ENCODE results near the gene TSPAN15. TPM values are rescaled to one million over a fixed set of nuclear protein-coding genes. Genes with fewer than 3 reads are reported as not detected.

The TSPAN15 gene
- total RNA-seq, 3 donors from 2014 or later (not counting 1 experiment from before 2014, with no cell fraction given) = 1.3 to 3.9 (median 2.1) TPM

- no peak overlapping the region for H3K27ac ChIP-seq (ENCODE audit: low read length)
- H3K27me3 Mint-ChIP-seq (ENCODE audit: low read depth in 2 of 2) = peaks cover 6% of the 10 kb centered on the region in 2 donors
- no peak for ATAC-seq
- DNase-seq = no peak
- no peaks in the 10 kb centered on the region for H3K36me3 ChIP-seq (ENCODE audit: control insufficient read depth, insufficient read depth, low read length)
- H3K4me3 Mint-ChIP-seq = no peak overlapping the region
- no peak overlapping the region for H3K4me3 ChIP-seq (ENCODE audit: low read length)
- H3K9me3 ChIP-seq (ENCODE audit: control insufficient read depth, insufficient read depth, low read length) = no peaks in the 10 kb centered on the region
- H3K9me3 Mint-ChIP-seq = no peaks in the 10 kb centered on the region
- intact Hi-C loops (cut with micrococcal nuclease) = no loop called here
- H3K4me1 ChIP-seq (ENCODE audit: control insufficient read depth, insufficient read depth, low read length) = peaks cover 2% of the 10 kb centered on the region
- no peaks in the 10 kb centered on the region for H3K4me1 Mint-ChIP-seq
- no peaks in the 10 kb centered on the region for H3K36me3 Mint-ChIP-seq
- 25% methylated on average over 1 of the region's 1 CpG for WGBS (ENCODE audit: insufficient coverage)
- no peaks in the 10 kb centered on the region for H3K27me3 ChIP-seq (ENCODE audit: control insufficient read depth, insufficient read depth, low read length)
- no peak overlapping the region for H3K27ac Mint-ChIP-seq
- no peak for TF ChIP-seq CTCF (IDR thresholded peaks at IDR 0.05)
Observed at GRCh38 chr10:69480068-69480412, 28.8 kb downstream of the TSPAN15 start.

GRCh38 chr10:69481305-69481704 lies 30.0 kb downstream of the TSPAN15 start:
- Histone ChIP-seq H3K4me3 (ENCODE audit: low read length) (no peak overlapping the region), H3K27ac (ENCODE audit: low read length) (no peak overlapping the region), H3K27me3 (ENCODE audit: control insufficient read depth, insufficient read depth, low read length) (no peaks in the 10 kb centered on the region), H3K36me3 (ENCODE audit: control insufficient read depth, insufficient read depth, low read length) (no peaks in the 10 kb centered on the region), H3K9me3 (ENCODE audit: control insufficient read depth, insufficient read depth, low read length) (no peaks in the 10 kb centered on the region), H3K4me1 (ENCODE audit: control insufficient read depth, insufficient read depth, low read length) (peaks cover 2% of the 10 kb centered on the region)
- DNase-seq (no peak), ATAC-seq (no peak)
- Mint-ChIP-seq H3K9me3 (no peaks in the 10 kb centered on the region), H3K4me1 (no peaks in the 10 kb centered on the region), H3K27me3 (ENCODE audit: low read depth in 2 of 2) (peaks cover 6% of the 10 kb centered on the region in 2 donors), H3K36me3 (no peaks in the 10 kb centered on the region), H3K27ac (no peak overlapping the region), H3K4me3 (no peak overlapping the region)
- intact Hi-C loops (cut with micrococcal nuclease) = no loop called here
- 71% methylated on average over 6 of the region's 6 CpGs for WGBS (ENCODE audit: insufficient coverage)
- TF ChIP-seq CTCF (IDR thresholded peaks at IDR 0.05) = no peak

- no peak overlapping the region for H3K27ac ChIP-seq (ENCODE audit: low read length)
Observed at GRCh38 chr10:69481811-69482524, 30.7 kb downstream of the TSPAN15 start.

More at GRCh38 chr10:69481811-69482524, 30.7 kb downstream of the TSPAN15 start:
- WGBS (ENCODE audit: insufficient coverage) = 90% methylated on average over 4 of the region's 4 CpGs
- H3K4me1 Mint-ChIP-seq = no peaks in the 10 kb centered on the region
- no peaks in the 10 kb centered on the region for H3K9me3 ChIP-seq (ENCODE audit: control insufficient read depth, insufficient read depth, low read length)
- H3K27me3 Mint-ChIP-seq (ENCODE audit: low read depth in 2 of 2) = peaks cover 6% of the 10 kb centered on the region in 2 donors
- intact Hi-C loops (cut with micrococcal nuclease) = no loop called here
- no peak overlapping the region for H3K27ac Mint-ChIP-seq
- H3K36me3 ChIP-seq (ENCODE audit: control insufficient read depth, insufficient read depth, low read length) = no peaks in the 10 kb centered on the region
- no peak overlapping the region for H3K4me3 ChIP-seq (ENCODE audit: low read length)
- H3K36me3 Mint-ChIP-seq = no peaks in the 10 kb centered on the region
- DNase-seq (no peak), ATAC-seq (no peak)
- H3K4me3 Mint-ChIP-seq = no peak overlapping the region
- H3K9me3 Mint-ChIP-seq = no peaks in the 10 kb centered on the region
- H3K4me1 ChIP-seq (ENCODE audit: control insufficient read depth, insufficient read depth, low read length) = peaks cover 2% of the 10 kb centered on the region
- no peaks in the 10 kb centered on the region for H3K27me3 ChIP-seq (ENCODE audit: control insufficient read depth, insufficient read depth, low read length)
- TF ChIP-seq CTCF (IDR thresholded peaks at IDR 0.05) = no peak

All from natural killer cell (primary cell).